GM18508 (cell line): ENCODE measurements around the gene GRM4.

Experiments used
- ATAC-seq: cut with Tn5 transposase; IDR thresholded peaks from one replicate; pipeline ENCODE4 v1.9.1; 2021; ENCODE audit warnings: moderate number of reproducible peaks; ENCODE audit not compliant: insufficient read depth, unreplicated experiment

Gene GRM4

GRCh38 chr6:33985947-33986346 lies 159.9 kb downstream of the GRM4 start:
- ATAC-seq = no peak

GRCh38 chr6:33985313-33985751 lies 160.6 kb downstream of the GRM4 start:
- ATAC-seq = no peak

- ATAC-seq = no peak
These were observed 161.2 kb downstream of the GRM4 start for GRCh38 chr6:33984466-33985312.

GRCh38 chr6:33983721-33984465 lies 162.0 kb downstream of the GRM4 start:
- no peak for ATAC-seq

DNA sequence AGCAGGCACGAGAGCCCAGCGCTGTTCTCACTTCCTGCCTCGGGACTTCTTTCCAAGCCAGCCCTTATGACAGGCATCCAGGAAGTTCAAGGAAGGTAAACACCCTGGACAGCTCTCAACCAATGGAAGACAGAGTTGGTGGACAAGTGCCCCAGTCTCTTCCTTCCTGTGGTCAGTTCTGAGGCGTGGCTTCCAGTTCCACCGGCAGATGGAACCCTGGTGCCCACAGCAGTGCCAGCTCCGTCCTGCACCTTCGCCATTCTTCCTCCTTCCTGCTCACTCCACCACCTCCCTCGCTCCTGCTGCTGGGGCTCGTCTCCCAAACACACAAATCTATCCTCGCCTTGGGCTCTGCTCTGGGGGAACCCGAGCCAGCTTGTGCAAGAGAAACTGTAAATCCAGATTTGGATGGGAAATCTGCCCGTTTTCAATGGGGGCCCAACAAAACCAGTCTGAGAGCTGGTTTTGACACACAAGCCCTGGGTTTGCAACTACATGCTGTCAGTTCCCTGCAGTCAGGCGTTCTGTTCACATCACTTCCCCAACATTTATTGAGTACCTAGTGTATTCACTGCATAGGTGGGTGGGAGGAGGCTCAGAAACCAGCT lies 162.7 kb downstream of the GRM4 start:
- ATAC-seq = no peak

DNA sequence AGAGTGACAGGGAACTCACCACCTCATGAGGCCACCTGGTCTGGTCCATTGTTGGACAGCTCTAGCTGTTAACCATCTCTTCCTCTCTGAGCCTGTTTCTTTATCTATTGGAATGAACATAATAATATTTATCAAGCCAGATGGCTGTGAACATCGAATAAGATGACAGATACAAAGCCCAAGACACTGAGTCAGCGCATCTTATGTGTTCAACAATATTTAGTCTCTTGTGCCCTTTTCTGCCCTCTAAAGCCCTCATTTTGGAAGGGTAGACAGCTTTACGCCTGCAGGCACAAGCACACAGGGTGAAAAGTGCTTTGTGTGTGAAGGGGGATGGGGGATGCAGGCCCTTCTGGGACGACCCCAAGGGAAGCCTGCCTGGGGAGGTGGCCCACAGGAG lies 164.0 kb downstream of the GRM4 start:
- no peak for ATAC-seq

- ATAC-seq = no peak
These were observed 164.5 kb downstream of the GRM4 start for GRCh38 chr6:33981421-33981820.

- ATAC-seq = no peak
These were observed 165.4 kb downstream of the GRM4 start for GRCh38 chr6:33980176-33981175.

- ATAC-seq = no peak
These were observed 166.1 kb downstream of the GRM4 start for GRCh38 chr6:33979750-33980149.

DNA sequence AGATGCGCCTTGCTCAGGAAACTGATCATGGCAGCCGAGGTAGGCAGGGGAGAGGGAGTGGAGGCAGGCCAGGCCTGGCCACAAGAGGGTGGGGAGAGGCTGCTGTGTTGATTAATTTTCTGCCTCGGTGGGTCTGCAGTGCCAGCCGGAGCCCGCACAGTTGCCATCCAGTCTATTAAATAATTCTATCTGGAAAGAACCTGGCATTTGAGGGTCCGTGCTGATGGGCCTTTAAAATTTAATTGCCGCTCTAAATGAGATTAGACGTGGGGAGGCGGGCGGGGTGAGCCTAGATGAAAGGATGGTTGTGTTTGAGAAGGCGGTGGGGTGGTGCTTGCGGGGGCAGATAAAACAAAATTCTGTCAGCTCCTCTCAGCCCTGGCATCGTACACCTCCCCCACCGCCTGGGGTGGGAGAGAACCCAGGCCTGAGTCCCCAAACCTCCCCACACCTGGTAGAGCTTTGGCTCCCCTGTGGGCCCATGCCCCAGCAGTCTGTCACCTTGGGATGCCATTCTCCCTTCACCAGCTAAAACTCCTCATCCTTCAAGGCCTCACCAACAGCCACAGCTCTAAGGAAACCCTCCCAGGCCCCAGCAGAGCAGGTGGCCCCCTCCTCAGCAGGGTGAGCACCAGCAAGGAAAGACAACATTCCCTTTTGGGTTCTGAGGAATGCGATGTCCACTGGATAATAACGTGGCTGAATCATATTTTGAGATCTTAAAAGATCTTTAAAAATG lies 167.3 kb downstream of the GRM4 start:
- no peak for ATAC-seq

DNA sequence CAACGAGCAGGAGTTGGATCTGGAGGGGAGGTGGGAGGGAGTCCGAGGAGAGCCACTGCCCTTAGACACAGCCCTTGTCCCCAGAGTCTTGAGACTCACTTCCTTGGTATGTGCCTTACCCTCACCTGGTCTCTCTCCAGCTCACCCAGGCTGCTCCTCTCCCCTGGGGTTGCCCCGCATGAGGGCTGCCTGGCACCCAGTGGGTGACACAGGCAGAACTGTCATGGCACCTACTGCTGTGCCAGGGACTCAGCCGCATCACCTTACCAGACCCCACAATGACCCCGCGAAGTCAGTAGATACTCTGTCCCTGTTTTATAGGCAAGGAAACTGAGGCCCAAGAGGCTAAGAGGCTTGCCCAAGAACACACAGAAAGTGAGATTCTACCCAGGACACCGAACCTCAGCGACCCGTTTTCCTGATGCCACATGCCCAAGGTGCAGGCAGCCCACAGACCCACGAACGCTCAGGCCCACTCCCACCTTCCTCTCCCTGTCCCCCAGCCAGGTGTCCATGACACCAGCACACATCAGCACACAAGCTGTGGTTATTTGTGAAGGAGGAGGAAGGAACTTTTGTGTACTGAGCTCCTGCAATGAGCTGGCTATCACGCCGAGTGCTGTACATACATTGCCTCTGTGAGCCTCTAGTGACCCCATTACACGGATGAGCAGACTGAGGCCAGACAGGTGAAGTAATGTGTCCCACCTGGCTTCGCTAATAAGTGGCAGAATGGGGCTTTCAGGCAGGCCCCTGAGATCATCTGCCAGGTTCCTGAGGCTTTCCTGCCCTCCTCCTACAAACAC lies 168.1 kb downstream of the GRM4 start:
- no peak for ATAC-seq

- no peak for ATAC-seq
These were observed 169.2 kb downstream of the GRM4 start for GRCh38 chr6:33976437-33977360.

DNA sequence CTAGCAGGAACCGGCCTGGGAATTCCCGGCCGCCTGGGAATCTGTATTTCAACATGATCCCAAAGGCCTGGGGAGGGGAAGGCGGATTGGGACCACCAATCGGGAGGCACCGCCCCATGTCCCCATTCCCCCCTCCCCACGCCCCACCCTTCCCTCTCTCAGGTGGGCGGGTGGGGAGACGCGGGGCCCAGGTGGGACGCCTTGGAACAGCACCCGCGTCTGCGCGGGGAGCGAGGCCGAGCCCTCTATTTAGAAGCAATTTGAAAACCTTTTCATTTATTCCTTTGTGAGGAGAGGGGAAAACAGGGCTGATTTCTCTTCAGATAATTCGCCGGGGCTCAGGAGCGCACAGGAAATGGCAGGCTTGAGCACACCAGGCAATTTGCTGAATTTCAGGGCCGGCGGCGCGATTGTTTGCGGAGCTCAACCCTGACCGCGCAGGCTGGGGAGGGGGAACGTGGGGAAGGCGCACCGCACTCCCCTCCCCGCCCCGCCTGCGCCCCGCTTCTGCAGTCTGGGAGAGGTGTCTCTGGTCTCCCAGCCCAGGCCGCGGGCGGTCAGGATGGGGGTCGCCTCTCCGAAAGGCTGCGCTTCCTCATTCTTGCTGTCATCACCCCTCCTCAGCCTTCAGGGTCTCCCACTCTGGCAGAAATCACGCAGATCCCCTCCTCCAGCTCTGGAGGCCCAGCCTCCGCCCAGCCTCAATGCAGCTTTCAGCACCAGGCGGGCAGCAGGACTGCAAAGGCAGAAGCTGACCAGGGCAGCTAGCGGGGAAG lies 170.0 kb downstream of the GRM4 start:
- no peak for ATAC-seq

DNA sequence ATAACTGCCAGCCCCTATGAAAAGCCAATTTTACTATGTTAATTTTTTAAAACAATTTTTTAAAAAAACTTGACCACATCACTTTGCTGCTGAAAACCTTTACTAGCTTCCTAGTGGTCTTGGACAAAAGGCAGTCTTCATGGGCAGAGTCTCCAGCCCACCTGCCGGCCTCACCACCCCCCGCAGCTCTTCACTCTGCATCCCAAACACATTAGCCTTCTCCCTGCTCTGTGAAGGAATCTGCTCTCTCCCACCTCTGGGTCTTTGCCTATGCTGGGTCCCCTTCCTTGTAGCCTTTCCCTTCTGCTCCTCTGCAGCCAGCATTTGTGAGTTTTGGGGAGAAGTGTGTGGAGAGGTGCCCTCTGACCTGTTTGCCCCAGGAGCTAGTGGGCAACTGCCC lies 171.4 kb downstream of the GRM4 start:
- ATAC-seq = no peak

DNA sequence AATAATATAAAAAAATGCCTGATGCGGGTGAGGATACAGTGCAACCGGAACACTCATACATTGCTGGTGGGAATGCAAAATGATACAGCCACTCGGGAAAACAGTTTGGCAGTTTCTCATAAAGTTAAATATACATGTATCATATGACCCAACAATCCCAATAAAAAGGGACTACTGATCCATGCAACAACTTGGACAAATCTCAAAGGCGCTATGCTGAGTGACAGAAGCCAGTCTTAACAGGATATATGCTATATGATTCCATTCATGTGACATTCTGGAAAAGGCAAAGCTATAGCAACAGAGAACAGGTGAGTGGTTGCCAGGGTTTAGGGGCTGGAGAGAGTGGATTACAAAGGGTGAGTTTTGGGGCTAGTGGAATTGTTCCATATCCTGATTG lies 171.9 kb downstream of the GRM4 start:
- ATAC-seq = no peak

- no peak for ATAC-seq
These were observed 174.3 kb downstream of the GRM4 start for GRCh38 chr6:33971580-33971979.
